ENCODE results near the gene INSYN2B.

INSYN2B gene

DNA sequence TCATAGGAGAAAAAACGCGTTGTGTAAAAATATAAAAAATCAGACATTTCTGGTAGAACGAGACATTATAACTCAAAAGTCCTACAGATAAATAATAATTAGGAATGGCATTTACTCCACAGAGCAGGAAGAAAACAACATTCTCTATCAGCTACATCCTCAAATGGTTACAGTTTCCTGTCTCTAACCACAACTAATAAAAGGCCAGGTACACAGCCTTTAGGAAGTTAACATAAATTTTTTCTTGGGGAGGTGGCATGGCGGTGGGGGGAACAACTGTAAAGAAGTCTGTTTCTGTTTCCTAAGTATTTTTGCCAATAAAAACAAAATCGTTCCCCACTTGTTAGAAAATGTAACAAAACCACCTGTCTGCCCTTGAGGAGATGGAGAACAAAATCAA is 44.5 kb downstream of the INSYN2B start:
- no peak for DNase-seq (ENCODE audit: extremely low spot score)
- ChIA-PET CTCF (interaction anchor here (1.0 kb wide), 1 partner anchor 45 kb away, joined by 3 read pairs; the partner anchor contains the start of gene INSYN2B), POLR2A (no interaction called here)
- no peak for TF ChIP-seq L3MBTL2 (conservative IDR thresholded peaks at IDR 0.05)
- no peak for TF ChIP-seq NFRKB (IDR thresholded peaks at IDR 0.05)
- TF ChIP-seq BHLHE40 (IDR thresholded peaks at IDR 0.05; ENCODE audit: borderline replicate concordance): no peak
- no peak for TF ChIP-seq TARDBP (IDR thresholded peaks at IDR 0.05)
- no peak for TF ChIP-seq ARNT (IDR thresholded peaks at IDR 0.05)
- no peak for TF ChIP-seq LEF1 (IDR thresholded peaks at IDR 0.05; ENCODE audit: borderline replicate concordance)
- no peak for TF ChIP-seq SP1 (IDR thresholded peaks at IDR 0.05)
- no peak for TF ChIP-seq HDGF (IDR thresholded peaks at IDR 0.05; ENCODE audit: borderline replicate concordance)
- TF ChIP-seq SUZ12 (IDR thresholded peaks at IDR 0.05): no peak
- TF ChIP-seq FOXA1 (IDR thresholded peaks at IDR 0.05): no peak
- TF ChIP-seq, protein P1, sequence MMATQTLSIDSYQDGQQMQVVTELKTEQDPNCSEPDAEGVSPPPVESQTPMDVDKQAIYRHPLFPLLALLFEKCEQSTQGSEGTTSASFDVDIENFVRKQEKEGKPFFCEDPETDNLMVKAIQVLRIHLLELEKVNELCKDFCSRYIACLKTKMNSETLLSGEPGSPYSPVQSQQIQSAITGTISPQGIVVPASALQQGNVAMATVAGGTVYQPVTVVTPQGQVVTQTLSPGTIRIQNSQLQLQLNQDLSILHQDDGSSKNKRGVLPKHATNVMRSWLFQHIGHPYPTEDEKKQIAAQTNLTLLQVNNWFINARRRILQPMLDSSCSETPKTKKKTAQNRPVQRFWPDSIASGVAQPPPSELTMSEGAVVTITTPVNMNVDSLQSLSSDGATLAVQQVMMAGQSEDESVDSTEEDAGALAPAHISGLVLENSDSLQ (IDR thresholded peaks at IDR 0.05): no peak
- TF ChIP-seq FOXK2 (IDR thresholded peaks at IDR 0.05): no peak
- no peak for TF ChIP-seq FOXM1 (IDR thresholded peaks at IDR 0.05; ENCODE audit: borderline replicate concordance)

DNA sequence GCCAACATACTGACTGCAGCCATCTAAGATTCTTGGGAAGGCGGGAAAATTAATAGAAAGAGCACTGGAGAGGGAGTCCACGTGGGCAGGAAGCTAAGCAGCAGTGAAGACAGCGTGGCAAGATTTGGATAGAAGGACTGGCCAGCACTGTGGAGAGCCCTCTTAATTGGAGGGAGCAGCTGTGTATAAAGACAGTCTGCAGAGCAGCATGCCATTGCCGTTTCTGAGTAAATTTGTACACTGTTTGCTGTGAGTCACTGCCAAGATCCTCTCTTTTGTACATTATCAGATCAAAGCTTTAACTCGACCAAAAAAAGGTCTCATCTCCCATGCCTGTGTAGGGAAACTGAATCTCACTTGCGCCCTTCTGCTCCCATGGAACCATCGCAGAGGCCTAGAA is 45.3 kb downstream of the INSYN2B start:
- no peak for DNase-seq (ENCODE audit: extremely low spot score)
- no peak for TF ChIP-seq CTBP1 (IDR thresholded peaks at IDR 0.05; ENCODE audit: borderline replicate concordance)
- no peak for TF ChIP-seq HDGF (IDR thresholded peaks at IDR 0.05; ENCODE audit: borderline replicate concordance)
- TF ChIP-seq NFRKB (IDR thresholded peaks at IDR 0.05): no peak
- TF ChIP-seq ARNT (IDR thresholded peaks at IDR 0.05): no peak
- TF ChIP-seq FOXA1 (IDR thresholded peaks at IDR 0.05): no peak
- no peak for TF ChIP-seq SP1 (IDR thresholded peaks at IDR 0.05)
- TF ChIP-seq SUZ12 (IDR thresholded peaks at IDR 0.05): no peak
- TF ChIP-seq ELF4 (IDR thresholded peaks at IDR 0.05): no peak
- TF ChIP-seq ZNF384 (IDR thresholded peaks at IDR 0.05): no peak
- no peak for TF ChIP-seq LEF1 (IDR thresholded peaks at IDR 0.05; ENCODE audit: borderline replicate concordance)
- no peak for TF ChIP-seq L3MBTL2 (conservative IDR thresholded peaks at IDR 0.05)
- TF ChIP-seq, protein P1 (IDR thresholded peaks at IDR 0.05): no peak
- CTCF ChIA-PET: no interaction called here
- POLR2A ChIA-PET: no interaction called here

DNA sequence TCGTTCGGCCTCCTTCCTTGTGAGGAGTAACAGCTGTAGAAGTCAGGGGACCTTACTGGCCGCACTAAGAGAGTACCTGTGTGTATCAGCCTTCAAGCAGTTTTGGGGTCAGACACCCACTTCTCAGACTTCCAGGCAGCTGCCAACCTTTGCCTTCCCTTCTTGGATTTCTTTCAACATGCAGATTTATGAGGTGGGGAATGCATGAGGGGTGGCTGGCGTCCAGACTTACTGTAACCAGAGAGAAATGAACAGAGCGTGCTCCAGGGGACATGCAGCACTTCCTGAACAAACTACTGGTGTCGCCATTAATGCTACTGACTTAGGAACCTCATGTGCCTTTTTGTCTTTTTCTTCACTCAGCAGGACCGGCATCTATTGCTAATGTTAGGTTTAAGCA is 46.7 kb downstream of the INSYN2B start:
- no peak for DNase-seq (ENCODE audit: extremely low spot score)
- TF ChIP-seq LEF1 (IDR thresholded peaks at IDR 0.05; ENCODE audit: borderline replicate concordance) (no peak), ZNF384 (IDR thresholded peaks at IDR 0.05) (no peak), FOXA1 (IDR thresholded peaks at IDR 0.05) (no peak), NFRKB (IDR thresholded peaks at IDR 0.05) (no peak), ARNT (IDR thresholded peaks at IDR 0.05) (no peak), FOXM1 (IDR thresholded peaks at IDR 0.05; ENCODE audit: borderline replicate concordance) (no peak)
- TF ChIP-seq, protein P1 (IDR thresholded peaks at IDR 0.05): no peak
- ChIA-PET POLR2A (no interaction called here), CTCF (no interaction called here)

DNA sequence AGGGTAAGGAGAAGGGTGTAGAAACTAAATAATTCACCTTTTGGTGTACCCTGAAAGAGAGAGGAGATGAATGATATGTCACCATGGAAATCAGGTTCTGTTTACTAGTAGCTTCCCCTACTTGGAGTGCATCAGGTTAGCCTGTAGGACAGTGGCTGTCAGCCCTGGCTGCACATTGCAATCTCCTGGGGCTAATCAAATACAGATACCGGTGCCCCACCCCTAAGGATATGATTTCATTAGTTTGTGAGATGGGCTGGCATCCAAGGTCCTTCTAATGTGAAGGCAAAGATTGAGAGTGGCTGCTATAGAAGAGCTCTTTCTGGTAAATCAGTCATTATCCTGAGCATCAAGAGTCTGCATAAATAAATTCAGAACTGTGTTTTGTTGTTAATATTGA is 47.2 kb downstream of the INSYN2B start:
- ChIA-PET POLR2A (no interaction called here), CTCF (no interaction called here)
- DNase-seq (ENCODE audit: extremely low spot score): no peak
- no peak for TF ChIP-seq FOXM1 (IDR thresholded peaks at IDR 0.05; ENCODE audit: borderline replicate concordance)

DNA sequence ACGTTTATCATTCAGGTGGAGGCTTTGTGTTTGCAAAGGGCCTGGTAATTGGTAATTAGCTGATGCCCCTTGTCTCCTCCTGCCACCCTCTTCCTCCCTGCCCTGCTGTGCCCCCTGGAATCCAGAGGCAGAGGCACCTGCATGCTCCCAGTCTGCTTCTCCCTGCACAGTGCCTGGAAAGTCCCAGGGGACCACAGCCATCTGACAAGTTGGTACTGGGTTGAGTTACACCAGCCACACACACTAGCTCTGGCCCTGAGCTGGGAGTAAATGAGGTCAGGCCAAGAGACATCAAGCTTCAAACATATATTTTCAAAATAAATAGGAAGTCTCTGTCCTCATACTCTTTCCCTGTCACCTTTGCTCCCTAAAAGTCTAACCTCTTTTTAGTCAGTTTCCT is 56.3 kb downstream of the INSYN2B start:
- ChIA-PET CTCF (no interaction called here), POLR2A (no interaction called here)
- TF ChIP-seq ELF4 (IDR thresholded peaks at IDR 0.05): no peak
- TF ChIP-seq NFRKB (IDR thresholded peaks at IDR 0.05): no peak
- TF ChIP-seq FOXA1 (IDR thresholded peaks at IDR 0.05): no peak
- TF ChIP-seq BHLHE40 (IDR thresholded peaks at IDR 0.05; ENCODE audit: borderline replicate concordance): no peak
- TF ChIP-seq TARDBP (IDR thresholded peaks at IDR 0.05): no peak
- TF ChIP-seq HDGF (IDR thresholded peaks at IDR 0.05; ENCODE audit: borderline replicate concordance): no peak
- TF ChIP-seq, protein P1 (IDR thresholded peaks at IDR 0.05): no peak
- TF ChIP-seq LEF1 (IDR thresholded peaks at IDR 0.05; ENCODE audit: borderline replicate concordance): no peak
- TF ChIP-seq FOXM1 (IDR thresholded peaks at IDR 0.05; ENCODE audit: borderline replicate concordance): no peak
- TF ChIP-seq ZNF384 (IDR thresholded peaks at IDR 0.05): no peak
- no peak for TF ChIP-seq L3MBTL2 (conservative IDR thresholded peaks at IDR 0.05)
- DNase-seq (ENCODE audit: extremely low spot score): no peak

DNA sequence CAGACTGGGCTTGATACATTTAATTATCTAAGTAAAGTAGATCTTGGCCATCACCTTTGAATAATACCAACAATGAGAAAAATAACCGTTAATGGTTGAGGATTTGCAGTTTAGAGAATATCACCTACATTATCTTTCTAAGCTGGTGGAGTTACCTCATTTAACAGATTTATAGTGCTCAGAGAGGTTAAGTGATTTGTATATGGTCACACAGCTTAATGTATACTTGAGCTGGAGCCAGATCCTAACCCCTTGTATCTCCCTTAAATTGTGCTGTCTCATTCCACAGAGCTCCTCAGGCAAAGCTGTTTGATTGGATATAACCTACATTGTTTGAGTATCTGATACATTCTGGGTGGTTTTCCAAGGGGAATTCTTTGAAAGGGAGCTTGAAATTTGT is 57.8 kb downstream of the INSYN2B start:
- TF ChIP-seq, protein P1 (IDR thresholded peaks at IDR 0.05): no peak
- no peak for TF ChIP-seq FOXA1 (IDR thresholded peaks at IDR 0.05)
- no peak for TF ChIP-seq ARNT (IDR thresholded peaks at IDR 0.05)
- no peak for TF ChIP-seq NFRKB (IDR thresholded peaks at IDR 0.05)
- no peak for TF ChIP-seq ZNF384 (IDR thresholded peaks at IDR 0.05)
- TF ChIP-seq TARDBP (IDR thresholded peaks at IDR 0.05): no peak
- no peak for TF ChIP-seq ELF4 (IDR thresholded peaks at IDR 0.05)
- TF ChIP-seq FOXM1 (IDR thresholded peaks at IDR 0.05; ENCODE audit: borderline replicate concordance): no peak
- no peak for TF ChIP-seq SP1 (IDR thresholded peaks at IDR 0.05)
- no peak for TF ChIP-seq FOXK2 (IDR thresholded peaks at IDR 0.05)
- CTCF ChIA-PET: no interaction called here
- POLR2A ChIA-PET: no interaction called here
- DNase-seq (ENCODE audit: extremely low spot score): no peak
